HEK293 (cell line): ENCODE data around the gene MT1A.

Experiments used
- HOXA7 ChIP-seq: sonication (generic); formaldehyde crosslinking; IDR thresholded peaks from 2 replicates; pipeline ENCODE4 v1.8.1; 2022; ENCODE audit warnings: missing genetic modification reagents, borderline replicate concordance
- ZNF114 ChIP-seq: fragments of 450-650 bp; formaldehyde crosslinking; IDR thresholded peaks from 2 replicates; pipeline ENCODE4 v1.5.0; 2017; ENCODE audit warnings: missing biosample characterization, missing genetic modification characterization
- ZNF157 ChIP-seq: fragments of 450-650 bp; formaldehyde crosslinking; IDR thresholded peaks from 2 replicates; pipeline ENCODE4 v1.5.1; 2016; ENCODE audit warnings: missing biosample characterization, missing genetic modification characterization
- ZNF558 ChIP-seq: fragments of 450-650 bp; formaldehyde crosslinking; IDR thresholded peaks from 2 replicates; pipeline ENCODE4 v1.5.1; 2016; ENCODE audit warnings: missing biosample characterization, missing genetic modification characterization
- TF ChIP-seq, protein P1 (sequence below): fragments of 450-650 bp; formaldehyde crosslinking; IDR thresholded peaks from 2 replicates; pipeline ENCODE4 v1.5.1; 2016; ENCODE audit warnings: missing biosample characterization, missing genetic modification characterization
- TF ChIP-seq, protein P2 (sequence below): fragments of 450-650 bp; formaldehyde crosslinking; IDR thresholded peaks from 2 replicates; pipeline ENCODE4 v1.5.1; 2016; ENCODE audit warnings: missing biosample characterization, missing genetic modification characterization, borderline replicate concordance
- TF ChIP-seq, protein P3 (sequence below): fragments of 450-650 bp; formaldehyde crosslinking; IDR thresholded peaks from 2 replicates; pipeline ENCODE4 v1.5.1; 2016; ENCODE audit warnings: missing biosample characterization, missing genetic modification characterization
- TF ChIP-seq, protein P4 (sequence below): fragments of 450-650 bp; formaldehyde crosslinking; IDR thresholded peaks from 2 replicates; pipeline ENCODE4 v1.5.1; 2016; ENCODE audit warnings: missing biosample characterization, missing genetic modification characterization, borderline replicate concordance

DNA sequence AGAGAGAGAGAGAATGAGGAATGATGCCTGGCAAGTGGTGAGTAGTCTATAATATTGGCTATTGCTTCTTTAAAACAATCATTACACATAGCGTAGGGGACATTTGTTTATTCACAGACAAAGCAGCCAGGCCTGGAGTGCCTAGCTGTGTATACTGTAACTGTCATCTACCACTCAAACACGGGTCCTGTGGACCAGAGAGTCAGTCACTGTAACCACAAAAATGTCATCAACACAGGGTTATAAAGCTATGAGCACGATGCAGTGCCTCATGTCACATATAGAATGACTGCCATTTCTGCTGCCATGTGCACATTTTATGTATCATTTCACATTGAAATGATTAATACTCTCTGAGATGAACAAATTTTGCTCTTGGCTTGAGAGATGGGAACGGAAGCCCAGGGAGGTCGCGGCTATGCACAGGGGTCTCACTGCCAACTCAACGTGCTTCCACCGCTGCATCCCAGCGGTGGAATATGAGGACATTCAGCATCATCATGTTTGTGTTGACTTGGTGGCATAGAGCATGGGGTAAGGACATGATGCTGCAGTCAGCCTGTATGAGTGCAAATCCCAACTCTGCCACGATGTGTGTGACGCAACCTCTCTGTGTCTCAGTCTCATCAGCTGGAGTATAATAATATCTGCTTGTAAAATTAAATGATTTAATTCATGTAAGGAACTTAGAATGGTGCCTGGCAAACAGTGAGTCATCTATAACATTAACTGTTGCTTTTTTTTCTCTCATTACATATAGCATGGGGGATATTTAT lies 34.5 kb downstream of the MT1A start:
- TF ChIP-seq, protein P1, sequence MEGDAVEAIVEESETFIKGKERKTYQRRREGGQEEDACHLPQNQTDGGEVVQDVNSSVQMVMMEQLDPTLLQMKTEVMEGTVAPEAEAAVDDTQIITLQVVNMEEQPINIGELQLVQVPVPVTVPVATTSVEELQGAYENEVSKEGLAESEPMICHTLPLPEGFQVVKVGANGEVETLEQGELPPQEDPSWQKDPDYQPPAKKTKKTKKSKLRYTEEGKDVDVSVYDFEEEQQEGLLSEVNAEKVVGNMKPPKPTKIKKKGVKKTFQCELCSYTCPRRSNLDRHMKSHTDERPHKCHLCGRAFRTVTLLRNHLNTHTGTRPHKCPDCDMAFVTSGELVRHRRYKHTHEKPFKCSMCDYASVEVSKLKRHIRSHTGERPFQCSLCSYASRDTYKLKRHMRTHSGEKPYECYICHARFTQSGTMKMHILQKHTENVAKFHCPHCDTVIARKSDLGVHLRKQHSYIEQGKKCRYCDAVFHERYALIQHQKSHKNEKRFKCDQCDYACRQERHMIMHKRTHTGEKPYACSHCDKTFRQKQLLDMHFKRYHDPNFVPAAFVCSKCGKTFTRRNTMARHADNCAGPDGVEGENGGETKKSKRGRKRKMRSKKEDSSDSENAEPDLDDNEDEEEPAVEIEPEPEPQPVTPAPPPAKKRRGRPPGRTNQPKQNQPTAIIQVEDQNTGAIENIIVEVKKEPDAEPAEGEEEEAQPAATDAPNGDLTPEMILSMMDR (tag by site-specific recombination) = no peak
- TF ChIP-seq ZNF157 (tag by site-specific recombination) (no peak), HOXA7 (CRISPR knock-in tag) (no peak), ZNF114 (no peak), ZNF558 (tag by site-specific recombination) (no peak)
- TF ChIP-seq, protein P2, sequence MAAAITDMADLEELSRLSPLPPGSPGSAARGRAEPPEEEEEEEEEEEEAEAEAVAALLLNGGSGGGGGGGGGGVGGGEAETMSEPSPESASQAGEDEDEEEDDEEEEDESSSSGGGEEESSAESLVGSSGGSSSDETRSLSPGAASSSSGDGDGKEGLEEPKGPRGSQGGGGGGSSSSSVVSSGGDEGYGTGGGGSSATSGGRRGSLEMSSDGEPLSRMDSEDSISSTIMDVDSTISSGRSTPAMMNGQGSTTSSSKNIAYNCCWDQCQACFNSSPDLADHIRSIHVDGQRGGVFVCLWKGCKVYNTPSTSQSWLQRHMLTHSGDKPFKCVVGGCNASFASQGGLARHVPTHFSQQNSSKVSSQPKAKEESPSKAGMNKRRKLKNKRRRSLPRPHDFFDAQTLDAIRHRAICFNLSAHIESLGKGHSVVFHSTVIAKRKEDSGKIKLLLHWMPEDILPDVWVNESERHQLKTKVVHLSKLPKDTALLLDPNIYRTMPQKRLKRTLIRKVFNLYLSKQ (tag by site-specific recombination) = no peak
- TF ChIP-seq, protein P3, sequence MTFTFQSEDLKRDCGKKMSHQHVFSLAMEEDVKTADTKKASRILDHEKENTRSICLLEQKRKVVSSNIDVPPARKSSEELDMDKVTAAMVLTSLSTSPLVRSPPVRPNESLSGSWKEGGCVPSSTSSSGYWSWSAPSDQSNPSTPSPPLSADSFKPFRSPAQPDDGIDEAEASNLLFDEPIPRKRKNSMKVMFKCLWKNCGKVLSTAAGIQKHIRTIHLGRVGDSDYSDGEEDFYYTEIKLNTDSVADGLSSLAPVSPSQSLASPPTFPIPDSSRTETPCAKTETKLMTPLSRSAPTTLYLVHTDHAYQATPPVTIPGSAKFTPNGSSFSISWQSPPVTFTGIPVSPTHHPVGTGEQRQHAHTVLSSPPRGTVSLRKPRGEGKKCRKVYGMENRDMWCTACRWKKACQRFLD = no peak
- TF ChIP-seq, protein P4, sequence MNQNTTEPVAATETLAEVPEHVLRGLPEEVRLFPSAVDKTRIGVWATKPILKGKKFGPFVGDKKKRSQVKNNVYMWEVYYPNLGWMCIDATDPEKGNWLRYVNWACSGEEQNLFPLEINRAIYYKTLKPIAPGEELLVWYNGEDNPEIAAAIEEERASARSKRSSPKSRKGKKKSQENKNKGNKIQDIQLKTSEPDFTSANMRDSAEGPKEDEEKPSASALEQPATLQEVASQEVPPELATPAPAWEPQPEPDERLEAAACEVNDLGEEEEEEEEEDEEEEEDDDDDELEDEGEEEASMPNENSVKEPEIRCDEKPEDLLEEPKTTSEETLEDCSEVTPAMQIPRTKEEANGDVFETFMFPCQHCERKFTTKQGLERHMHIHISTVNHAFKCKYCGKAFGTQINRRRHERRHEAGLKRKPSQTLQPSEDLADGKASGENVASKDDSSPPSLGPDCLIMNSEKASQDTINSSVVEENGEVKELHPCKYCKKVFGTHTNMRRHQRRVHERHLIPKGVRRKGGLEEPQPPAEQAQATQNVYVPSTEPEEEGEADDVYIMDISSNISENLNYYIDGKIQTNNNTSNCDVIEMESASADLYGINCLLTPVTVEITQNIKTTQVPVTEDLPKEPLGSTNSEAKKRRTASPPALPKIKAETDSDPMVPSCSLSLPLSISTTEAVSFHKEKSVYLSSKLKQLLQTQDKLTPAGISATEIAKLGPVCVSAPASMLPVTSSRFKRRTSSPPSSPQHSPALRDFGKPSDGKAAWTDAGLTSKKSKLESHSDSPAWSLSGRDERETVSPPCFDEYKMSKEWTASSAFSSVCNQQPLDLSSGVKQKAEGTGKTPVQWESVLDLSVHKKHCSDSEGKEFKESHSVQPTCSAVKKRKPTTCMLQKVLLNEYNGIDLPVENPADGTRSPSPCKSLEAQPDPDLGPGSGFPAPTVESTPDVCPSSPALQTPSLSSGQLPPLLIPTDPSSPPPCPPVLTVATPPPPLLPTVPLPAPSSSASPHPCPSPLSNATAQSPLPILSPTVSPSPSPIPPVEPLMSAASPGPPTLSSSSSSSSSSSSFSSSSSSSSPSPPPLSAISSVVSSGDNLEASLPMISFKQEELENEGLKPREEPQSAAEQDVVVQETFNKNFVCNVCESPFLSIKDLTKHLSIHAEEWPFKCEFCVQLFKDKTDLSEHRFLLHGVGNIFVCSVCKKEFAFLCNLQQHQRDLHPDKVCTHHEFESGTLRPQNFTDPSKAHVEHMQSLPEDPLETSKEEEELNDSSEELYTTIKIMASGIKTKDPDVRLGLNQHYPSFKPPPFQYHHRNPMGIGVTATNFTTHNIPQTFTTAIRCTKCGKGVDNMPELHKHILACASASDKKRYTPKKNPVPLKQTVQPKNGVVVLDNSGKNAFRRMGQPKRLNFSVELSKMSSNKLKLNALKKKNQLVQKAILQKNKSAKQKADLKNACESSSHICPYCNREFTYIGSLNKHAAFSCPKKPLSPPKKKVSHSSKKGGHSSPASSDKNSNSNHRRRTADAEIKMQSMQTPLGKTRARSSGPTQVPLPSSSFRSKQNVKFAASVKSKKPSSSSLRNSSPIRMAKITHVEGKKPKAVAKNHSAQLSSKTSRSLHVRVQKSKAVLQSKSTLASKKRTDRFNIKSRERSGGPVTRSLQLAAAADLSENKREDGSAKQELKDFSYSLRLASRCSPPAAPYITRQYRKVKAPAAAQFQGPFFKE (tag by site-specific recombination) = no peak
